Measurements from ENCODE around the gene GON7. TPM values are rescaled to one million over a fixed set of nuclear protein-coding genes. Genes with fewer than 3 reads are reported as not detected.

GON7 gene
- total and polyA plus RNA-seq, 2 experiments from 2014 or later, result 9.2 to 24.6 TPM

DNA sequence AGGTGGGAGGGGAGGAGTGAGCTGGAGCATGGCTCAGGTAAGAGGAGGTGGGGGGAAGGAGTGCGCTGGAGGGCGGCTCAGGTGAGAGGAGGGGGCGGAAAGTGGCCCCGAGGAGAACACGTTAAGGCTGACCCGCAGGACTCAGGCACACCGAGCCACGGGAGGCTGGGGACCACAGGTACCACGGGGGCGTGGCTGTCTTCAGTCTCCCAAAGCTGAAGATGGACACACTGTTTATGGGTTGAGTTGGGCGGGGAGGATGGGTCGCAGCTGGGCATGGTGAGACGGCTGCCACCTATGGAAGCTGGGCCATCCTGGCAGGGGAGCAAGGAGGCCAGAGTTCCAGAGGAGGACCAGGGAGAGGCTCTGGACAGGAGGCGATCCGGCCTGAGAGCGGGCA lies 23.7 kb upstream of the GON7 start:
- no peak for DNase-seq (ENCODE audit: low read depth in 1 of 2, low spot score in 1 of 2)
- Histone ChIP-seq H3K36me3 (peaks cover 15% of the 10 kb centered on the region), H3K27me3 (no peaks in the 10 kb centered on the region), H3K27ac (no peak overlapping the region), H3K9me3 (ENCODE audit: low read depth) (no peaks in the 10 kb centered on the region), H3K4me1 (ENCODE audit: low read depth) (no peaks in the 10 kb centered on the region), H3K4me3 (no peak overlapping the region)
- TF ChIP-seq, protein P1, sequence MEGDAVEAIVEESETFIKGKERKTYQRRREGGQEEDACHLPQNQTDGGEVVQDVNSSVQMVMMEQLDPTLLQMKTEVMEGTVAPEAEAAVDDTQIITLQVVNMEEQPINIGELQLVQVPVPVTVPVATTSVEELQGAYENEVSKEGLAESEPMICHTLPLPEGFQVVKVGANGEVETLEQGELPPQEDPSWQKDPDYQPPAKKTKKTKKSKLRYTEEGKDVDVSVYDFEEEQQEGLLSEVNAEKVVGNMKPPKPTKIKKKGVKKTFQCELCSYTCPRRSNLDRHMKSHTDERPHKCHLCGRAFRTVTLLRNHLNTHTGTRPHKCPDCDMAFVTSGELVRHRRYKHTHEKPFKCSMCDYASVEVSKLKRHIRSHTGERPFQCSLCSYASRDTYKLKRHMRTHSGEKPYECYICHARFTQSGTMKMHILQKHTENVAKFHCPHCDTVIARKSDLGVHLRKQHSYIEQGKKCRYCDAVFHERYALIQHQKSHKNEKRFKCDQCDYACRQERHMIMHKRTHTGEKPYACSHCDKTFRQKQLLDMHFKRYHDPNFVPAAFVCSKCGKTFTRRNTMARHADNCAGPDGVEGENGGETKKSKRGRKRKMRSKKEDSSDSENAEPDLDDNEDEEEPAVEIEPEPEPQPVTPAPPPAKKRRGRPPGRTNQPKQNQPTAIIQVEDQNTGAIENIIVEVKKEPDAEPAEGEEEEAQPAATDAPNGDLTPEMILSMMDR (IDR thresholded peaks at IDR 0.05; ENCODE audit: low read depth, low read length), result no peak

DNA sequence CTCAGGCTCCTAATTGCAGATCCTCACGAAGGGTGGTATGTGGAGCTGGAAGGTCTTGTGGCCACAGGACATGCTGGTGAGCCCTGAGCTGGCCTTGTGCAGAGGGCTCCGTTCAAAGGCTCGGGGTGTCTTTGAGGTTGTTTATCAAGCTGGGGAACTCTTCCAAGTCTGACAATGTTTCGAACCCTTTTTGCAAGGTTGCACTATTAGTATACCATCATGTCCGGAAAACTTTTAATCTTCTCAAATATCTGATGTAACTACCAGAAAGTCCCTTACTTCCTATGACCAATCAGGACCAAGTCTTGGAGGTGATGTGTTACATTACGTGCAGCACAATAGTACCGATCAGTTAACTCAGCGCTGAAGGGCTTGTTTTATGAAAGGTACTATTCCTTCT lies 21.7 kb upstream of the GON7 start:
- TF ChIP-seq, protein P1 (IDR thresholded peaks at IDR 0.05; ENCODE audit: low read depth, low read length), result no peak

DNA sequence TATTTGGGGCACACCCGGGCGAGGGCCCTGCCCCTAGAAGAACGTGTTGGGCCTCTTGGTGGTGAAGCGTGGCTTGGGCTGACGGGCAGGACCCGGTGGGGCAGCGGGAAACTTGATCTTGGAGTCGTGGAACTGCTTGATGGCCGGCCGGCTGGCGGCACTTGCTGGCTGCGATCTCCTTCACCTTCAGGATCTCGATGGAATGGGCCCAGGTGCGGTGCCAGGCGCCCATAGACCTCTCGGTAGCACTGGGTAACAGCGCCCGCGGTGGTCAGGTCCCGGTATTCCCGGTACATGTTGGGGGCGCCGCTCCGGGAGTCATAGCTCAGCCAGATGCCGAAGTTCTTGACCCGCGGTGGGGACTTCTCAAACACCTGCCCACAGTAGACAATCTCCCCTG lies 16.7 kb upstream of the GON7 start:
- Histone ChIP-seq H3K4me1 (ENCODE audit: low read depth) (no peaks in the 10 kb centered on the region), H3K27ac (no peak overlapping the region), H3K9me3 (ENCODE audit: low read depth) (no peaks in the 10 kb centered on the region), H3K36me3 (peaks cover 37% of the 10 kb centered on the region), H3K27me3 (no peaks in the 10 kb centered on the region), H3K4me3 (no peak overlapping the region)
- DNase-seq (ENCODE audit: low read depth in 1 of 2, low spot score in 1 of 2), result no peak
- TF ChIP-seq, protein P1 (IDR thresholded peaks at IDR 0.05; ENCODE audit: low read depth, low read length), result no peak

More for the DNA sequence above, 21.7 kb upstream of the GON7 start:
- no peaks in the 10 kb centered on the region for H3K9me3 ChIP-seq (ENCODE audit: low read depth)
- H3K4me1 ChIP-seq (ENCODE audit: low read depth), result no peaks in the 10 kb centered on the region
- no peak overlapping the region for H3K4me3 ChIP-seq
- H3K27ac ChIP-seq, result no peak overlapping the region
- H3K27me3 ChIP-seq, result no peaks in the 10 kb centered on the region
- peaks cover 15% of the 10 kb centered on the region for H3K36me3 ChIP-seq
- DNase-seq (ENCODE audit: low read depth in 1 of 2, low spot score in 1 of 2), result no peak

- no peak overlapping the region for H3K4me3 ChIP-seq
- no peaks in the 10 kb centered on the region for H3K9me3 ChIP-seq (ENCODE audit: low read depth)
- no peak overlapping the region for H3K27ac ChIP-seq
- no peaks in the 10 kb centered on the region for H3K27me3 ChIP-seq
- no peak for DNase-seq (ENCODE audit: low read depth in 1 of 2, low spot score in 1 of 2)
- TF ChIP-seq, protein P1 (IDR thresholded peaks at IDR 0.05; ENCODE audit: low read depth, low read length), result no peak
- H3K4me1 ChIP-seq (ENCODE audit: low read depth), result no peaks in the 10 kb centered on the region
- peaks cover 33% of the 10 kb centered on the region for H3K36me3 ChIP-seq
Observed at GRCh38 chr14:93220509-93220908, 13.6 kb upstream of the GON7 start.

GRCh38 chr14:93219103-93219726 lies 12.3 kb upstream of the GON7 start:
- peaks cover 42% of the 10 kb centered on the region for H3K36me3 ChIP-seq
- H3K4me3 ChIP-seq, result no peak overlapping the region
- no peaks in the 10 kb centered on the region for H3K27me3 ChIP-seq
- no peaks in the 10 kb centered on the region for H3K9me3 ChIP-seq (ENCODE audit: low read depth)
- H3K4me1 ChIP-seq (ENCODE audit: low read depth), result no peaks in the 10 kb centered on the region
- H3K27ac ChIP-seq, result no peak overlapping the region
- peak; percentile 72 for DNase-seq (ENCODE audit: low read depth in 1 of 2, low spot score in 1 of 2)
- TF ChIP-seq, protein P1 (IDR thresholded peaks at IDR 0.05; ENCODE audit: low read depth, low read length), result peak; percentile 66
